Loucy (cell line): ENCODE data around the gene SRCIN1.

Experiments used
- H2AFZ ChIP-seq: fragments of 200-600 bp; sonication (generic); 2 replicates; pipeline ENCODE4 v1.6.0; 2016; ENCODE audit warnings: antibody characterized with exemption, mild to moderate bottlenecking, low read length, moderate library complexity
- H3F3A ChIP-seq: fragments of 200-600 bp; 2 replicates; pipeline ENCODE4 v1.6.0; 2016; ENCODE audit warnings: antibody characterized with exemption, low read depth, mild to moderate bottlenecking
- H3K27me3 ChIP-seq: fragments of 200-600 bp; sonication (generic); 2 replicates; pipeline ENCODE4 v1.6.1; 2014; ENCODE audit warnings: low read length, mild to moderate bottlenecking; ENCODE audit not compliant: insufficient read depth, poor library complexity, severe bottlenecking
- H3K36me3 ChIP-seq: fragments of 200-600 bp; sonication (generic); 2 replicates; pipeline ENCODE4 v1.6.1; 2016; ENCODE audit warnings: low read length; ENCODE audit not compliant: insufficient read depth
- H3K4me1 ChIP-seq: fragments of 200-600 bp; sonication (generic); 2 replicates; pipeline ENCODE4 v1.5.1; 2014; ENCODE audit warnings: low read length, mild to moderate bottlenecking; ENCODE audit not compliant: insufficient read depth, poor library complexity, severe bottlenecking
- H3K4me2 ChIP-seq: fragments of 200-600 bp; sonication (generic); 2 replicates; pipeline ENCODE4 v1.6.0; 2014; ENCODE audit warnings: antibody characterized with exemption, low read length, low read depth, mild to moderate bottlenecking; ENCODE audit not compliant: poor library complexity, severe bottlenecking
- H3K4me3 ChIP-seq: fragments of 200-600 bp; sonication (generic); 2 replicates; pipeline ENCODE4 v1.5.1; 2014; ENCODE audit warnings: low read length, mild to moderate bottlenecking, mixed read lengths; ENCODE audit not compliant: poor library complexity, severe bottlenecking
- H3K79me2 ChIP-seq: fragments of 200-600 bp; sonication (generic); 2 replicates; pipeline ENCODE4 v1.6.1; 2014; ENCODE audit warnings: low read length; ENCODE audit not compliant: insufficient read depth
- H3K9ac ChIP-seq: fragments of 200-600 bp; sonication (generic); 2 replicates; pipeline ENCODE4 v1.6.0; 2014; ENCODE audit warnings: mild to moderate bottlenecking, low read depth, low read length, moderate library complexity; ENCODE audit not compliant: poor library complexity, severe bottlenecking
- H3K9me2 ChIP-seq: fragments of 200-600 bp; sonication (generic); replicated peaks from 2 replicates; pipeline ENCODE4 v1.6.1; 2016; ENCODE audit warnings: low read depth, low read length, mixed read lengths
- H3K9me3 ChIP-seq: fragments of 200-600 bp; sonication (generic); 2 replicates; pipeline ENCODE4 v1.6.1; 2014; ENCODE audit warnings: mild to moderate bottlenecking, antibody characterized with exemption, low read length, low read depth; ENCODE audit not compliant: insufficient read depth
- H4K20me1 ChIP-seq: fragments of 200-600 bp; sonication (generic); 2 replicates; pipeline ENCODE4 v1.6.0; 2014; ENCODE audit warnings: antibody characterized with exemption, low read length, mild to moderate bottlenecking; ENCODE audit not compliant: insufficient read depth, poor library complexity, severe bottlenecking
- CTCF ChIP-seq: fragments of 200-600 bp; sonication (generic); conservative IDR thresholded peaks from 2 replicates; pipeline ENCODE4 v1.5.1; 2014; ENCODE audit warnings: mild to moderate bottlenecking, antibody characterized with exemption, low read length
- EZH2phosphoT487 ChIP-seq: fragments of 200-600 bp; IDR thresholded peaks from 2 replicates; pipeline ENCODE4 v1.6.1; 2018; ENCODE audit warnings: antibody characterized with exemption, mild to moderate bottlenecking, moderate library complexity, borderline replicate concordance

SRCIN1 gene

GRCh38 chr17:38611872-38612376 is 6.2 kb upstream of the SRCIN1 start:
- H2AFZ ChIP-seq = no peak overlapping the region
- no peaks in the 10 kb centered on the region for H3K36me3 ChIP-seq
- no peaks in the 10 kb centered on the region for H3K4me1 ChIP-seq
- no peaks in the 10 kb centered on the region for H3K27me3 ChIP-seq
- H4K20me1 ChIP-seq = no peaks in the 10 kb centered on the region
- H3K9me2 ChIP-seq = no peaks in the 10 kb centered on the region
- H3K4me2 ChIP-seq = no peak overlapping the region
- H3K9ac ChIP-seq = no peak overlapping the region
- H3K4me3 ChIP-seq = no peak overlapping the region
- H3F3A ChIP-seq = no peaks in the 10 kb centered on the region
- no peaks in the 10 kb centered on the region for H3K79me2 ChIP-seq
- no peak for TF ChIP-seq EZH2phosphoT487
- no peak for TF ChIP-seq CTCF
- no peaks in the 10 kb centered on the region for H3K9me3 ChIP-seq

GRCh38 chr17:38611070-38611786 is 5.5 kb upstream of the SRCIN1 start:
- H3K4me2 ChIP-seq = no peak overlapping the region
- no peaks in the 10 kb centered on the region for H3F3A ChIP-seq
- H3K9me3 ChIP-seq = no peaks in the 10 kb centered on the region
- H3K36me3 ChIP-seq = no peaks in the 10 kb centered on the region
- no peaks in the 10 kb centered on the region for H4K20me1 ChIP-seq
- no peaks in the 10 kb centered on the region for H3K4me1 ChIP-seq
- no peak overlapping the region for H3K9ac ChIP-seq
- no peak overlapping the region for H3K4me3 ChIP-seq
- H3K79me2 ChIP-seq = no peaks in the 10 kb centered on the region
- no peak overlapping the region for H2AFZ ChIP-seq
- no peaks in the 10 kb centered on the region for H3K9me2 ChIP-seq
- H3K27me3 ChIP-seq = no peaks in the 10 kb centered on the region
- TF ChIP-seq CTCF (no peak), EZH2phosphoT487 (no peak)

- no peak overlapping the region for H2AFZ ChIP-seq
- no peak overlapping the region for H3K9ac ChIP-seq
- no peaks in the 10 kb centered on the region for H3K4me1 ChIP-seq
- no peaks in the 10 kb centered on the region for H3F3A ChIP-seq
- no peaks in the 10 kb centered on the region for H3K36me3 ChIP-seq
- 0 out of 2 replicates have a peak, but pooled peaks have one; percentile 30 for TF ChIP-seq CTCF
- no peak for TF ChIP-seq EZH2phosphoT487
- H3K79me2 ChIP-seq = no peaks in the 10 kb centered on the region
- H3K9me3 ChIP-seq = no peaks in the 10 kb centered on the region
- no peaks in the 10 kb centered on the region for H3K27me3 ChIP-seq
- H3K4me2 ChIP-seq = no peak overlapping the region
- no peaks in the 10 kb centered on the region for H3K9me2 ChIP-seq
- no peaks in the 10 kb centered on the region for H4K20me1 ChIP-seq
- H3K4me3 ChIP-seq = no peak overlapping the region
Observed at GRCh38 chr17:38609280-38610031, 3.7 kb upstream of the SRCIN1 start.
